H1 (cell line): ENCODE measurements around the gene CC2D2A. TPM values are rescaled to one million over a fixed set of nuclear protein-coding genes. Genes with fewer than 3 reads are reported as not detected.

Experiments used
- CTCF ChIA-PET: fragments of 300-600 bp; sonication (Branson Sonifier 250); formaldehyde crosslinking; loops from one replicate; lab custom pipeline; 2021; ENCODE audit not compliant: partially characterized antibody; lab: Charles Lee
- POLR2A ChIA-PET: fragments of 300-600 bp; sonication (Branson Sonifier 250); formaldehyde crosslinking; loops from one replicate; lab custom pipeline; 2021; ENCODE audit warnings: inconsistent platforms; ENCODE audit not compliant: partially characterized antibody; lab: Charles Lee
- DNase-seq, 2 experiments: peaks; one replicate each; pipeline versions ENCODE4 v3.0.0 to v3.0.0-alpha.2; 2010 to 2022; ENCODE audit warnings: low spot score in 2 of 2, low read depth in 1 of 2, mixed read lengths in 1 of 2
- FAIRE-seq: peaks from 2 replicates; lab custom pipeline; 2011; peaks lifted over from hg19 to GRCh38; lab: Jason Lieb, UNC
- H2AFZ ChIP-seq: 2 replicates; pipeline ENCODE4 v1.8.1; 2012; ENCODE audit warnings: low read length, inconsistent platforms
- H2AK5ac ChIP-seq: 2 replicates; pipeline ENCODE4 v1.6.1; 2013; ENCODE audit warnings: low read depth, low read length
- H2BK120ac ChIP-seq: replicated peaks from 2 replicates; pipeline ENCODE3; 2013; ENCODE audit warnings: low read depth, low read length, inconsistent platforms
- H2BK12ac ChIP-seq: 2 replicates; pipeline ENCODE4 v1.6.1; 2013; ENCODE audit warnings: low read depth, low read length
- H2BK15ac ChIP-seq: 2 replicates; pipeline ENCODE4 v1.6.1; 2013; ENCODE audit warnings: low read length
- H2BK20ac ChIP-seq: 2 replicates; pipeline ENCODE4 v1.6.1; 2013; ENCODE audit warnings: low read length
- H2BK5ac ChIP-seq: 2 replicates; pipeline ENCODE4 v1.6.1; 2013; ENCODE audit warnings: low read depth, low read length
- H3K14ac ChIP-seq: 2 replicates; pipeline ENCODE4 v1.6.1; 2013; ENCODE audit warnings: inconsistent platforms; ENCODE audit not compliant: insufficient read length
- H3K18ac ChIP-seq: 2 replicates; pipeline ENCODE4 v1.6.1; 2013; ENCODE audit warnings: low read length; ENCODE audit errors: extremely low read depth
- H3K23ac ChIP-seq: 2 replicates; pipeline ENCODE4 v1.6.1; 2013; ENCODE audit warnings: inconsistent platforms; ENCODE audit not compliant: insufficient read length
- H3K23me2 ChIP-seq: 2 replicates; pipeline ENCODE4 v1.6.1; 2013; ENCODE audit warnings: low read depth, low read length
- H3K27ac ChIP-seq: 2 replicates; pipeline ENCODE4 v1.6.1; 2011; ENCODE audit warnings: low read depth, low read length, inconsistent platforms
- H3K27me3 ChIP-seq, 4 experiments: replicated peaks in 1 of 4; 1 replicate in 1 of 4; 2 replicates in 3 of 4; pipeline versions ENCODE4 v1.6.1 to v1.8.1; 2011 to 2013; ENCODE audit warnings: low read length in 3 of 4, mild to moderate bottlenecking in 3 of 4, inconsistent platforms in 2 of 4, mixed read lengths in 2 of 4, moderate library complexity in 1 of 4; ENCODE audit not compliant: control insufficient read depth in 3 of 4, insufficient read depth in 3 of 4; ENCODE audit errors: extremely low read depth in 1 of 4
- H3K36me3 ChIP-seq, 4 experiments: 2 replicates each; pipeline versions ENCODE4 v1.6.1 to v1.8.1; 2011 to 2013; ENCODE audit warnings: mild to moderate bottlenecking in 4 of 4, low read length in 3 of 4, moderate library complexity in 2 of 4, control low read depth in 1 of 4, inconsistent platforms in 1 of 4; ENCODE audit not compliant: insufficient read depth in 4 of 4, control insufficient read depth in 2 of 4
- H3K4ac ChIP-seq: replicated peaks from 2 replicates; pipeline ENCODE3; 2013; ENCODE audit warnings: low read length, low read depth, mixed read lengths, inconsistent platforms; ENCODE audit not compliant: insufficient read length
- H3K4me1 ChIP-seq, 4 experiments: replicated peaks in 1 of 4; 1 replicate in 1 of 4; 2 replicates in 3 of 4; pipeline versions ENCODE4 v1.6.1 to v1.8.1; 2011 to 2013; ENCODE audit warnings: low read length in 3 of 4, inconsistent platforms in 2 of 4, mixed read lengths in 1 of 4; ENCODE audit not compliant: insufficient read depth in 4 of 4, control insufficient read depth in 3 of 4
- H3K4me2 ChIP-seq, 2 experiments: 2 replicates each; pipeline versions ENCODE4 v1.6.1 to v1.8.1; 2011 to 2013; ENCODE audit warnings: low read depth in 2 of 2, low read length in 2 of 2, control low read depth in 1 of 2, inconsistent platforms in 1 of 2, mild to moderate bottlenecking in 1 of 2; ENCODE audit not compliant: insufficient read depth in 1 of 2
- H3K4me3 ChIP-seq, 4 experiments: fragments of 200-600, 300-600 bp in 1 of 4; sonication (generic), shearing (Covaris generic), sonication (Bioruptor Twin) in 1 of 4; 2 replicates each; pipeline versions ENCODE4 v1.5.1 to v1.8.1; 2011 to 2016; ENCODE audit warnings: low read length in 4 of 4, low read depth in 3 of 4, control low read depth in 2 of 4, inconsistent platforms in 2 of 4, mild to moderate bottlenecking in 2 of 4, mixed read lengths in 1 of 4, moderate library complexity in 1 of 4; ENCODE audit not compliant: insufficient read depth in 2 of 4; ENCODE audit errors: extremely low read depth in 1 of 4
- H3K56ac ChIP-seq: replicated peaks from 2 replicates; pipeline ENCODE3; 2013; ENCODE audit warnings: low read depth, mild to moderate bottlenecking, mixed read lengths, low read length, inconsistent platforms; ENCODE audit not compliant: insufficient read length
- H3K79me1 ChIP-seq: 2 replicates; pipeline ENCODE4 v1.6.1; 2013; ENCODE audit warnings: low read depth, low read length, control low read depth
- H3K79me2 ChIP-seq, 2 experiments: 2 replicates each; pipeline versions ENCODE4 v1.6.1 to v1.8.1; 2012 to 2013; ENCODE audit warnings: low read length in 2 of 2, mild to moderate bottlenecking in 2 of 2, inconsistent platforms in 1 of 2; ENCODE audit not compliant: insufficient read depth in 2 of 2, control insufficient read depth in 1 of 2
- H3K9ac ChIP-seq, 4 experiments: replicated peaks in 1 of 4; 1 replicate in 1 of 4; 2 replicates in 3 of 4; pipeline versions ENCODE4 v1.6.1 to v1.8.1; 2011 to 2013; ENCODE audit warnings: low read depth in 3 of 4, low read length in 3 of 4, control low read depth in 2 of 4, mild to moderate bottlenecking in 2 of 4, moderate library complexity in 2 of 4, inconsistent platforms in 1 of 4; ENCODE audit errors: extremely low read depth in 1 of 4
- H3K9me3 ChIP-seq, 2 experiments: 2 replicates each; pipeline versions ENCODE4 v1.6.1 to v1.8.1; 2012 to 2013; ENCODE audit warnings: mild to moderate bottlenecking in 2 of 2, moderate library complexity in 2 of 2, control low read depth in 1 of 2, inconsistent platforms in 1 of 2, low read depth in 1 of 2, low read length in 1 of 2, mixed read lengths in 1 of 2; ENCODE audit not compliant: insufficient read depth in 2 of 2
- H4K20me1 ChIP-seq, 2 experiments: replicated peaks in 1 of 2; 2 replicates each; pipeline versions ENCODE3 to v1.8.1; 2011 to 2013; ENCODE audit warnings: inconsistent platforms in 2 of 2, low read length in 2 of 2, mild to moderate bottlenecking in 1 of 2; ENCODE audit not compliant: insufficient read depth in 2 of 2, control insufficient read depth in 1 of 2
- H4K5ac ChIP-seq: 2 replicates; pipeline ENCODE4 v1.6.1; 2013; ENCODE audit warnings: low read length, low read depth, mixed read lengths, inconsistent platforms; ENCODE audit not compliant: insufficient read length
- H4K8ac ChIP-seq: 2 replicates; pipeline ENCODE4 v1.8.0; 2013; ENCODE audit warnings: mild to moderate bottlenecking, moderate library complexity, low read length, inconsistent platforms; ENCODE audit not compliant: insufficient read depth; ENCODE audit errors: extremely low read depth
- H4K91ac ChIP-seq: replicated peaks from 2 replicates; pipeline ENCODE3; 2013; ENCODE audit warnings: low read length, mixed read lengths, inconsistent platforms; ENCODE audit not compliant: insufficient read length
- CEBPB ChIP-seq: IDR thresholded peaks from 2 replicates; pipeline ENCODE4 v1.6.1; 2012; ENCODE audit warnings: low read depth, low read length
- CHD2 ChIP-seq: IDR thresholded peaks from 2 replicates; pipeline ENCODE4 v1.6.1; 2012; ENCODE audit warnings: low read length, improper control_type of control experiment
- FOSL1 ChIP-seq: IDR thresholded peaks from 2 replicates; pipeline ENCODE4 v1.6.1; 2011; ENCODE audit warnings: mild to moderate bottlenecking, low read depth, low read length, moderate library complexity; ENCODE audit not compliant: insufficient read depth
- GABPA ChIP-seq: IDR thresholded peaks from 2 replicates; pipeline ENCODE4 v1.6.1; 2011; ENCODE audit warnings: mild to moderate bottlenecking, low read length, moderate library complexity, borderline replicate concordance; ENCODE audit not compliant: insufficient read depth
- POU5F1 ChIP-seq: IDR thresholded peaks from 2 replicates; pipeline ENCODE4 v1.6.1; 2011; ENCODE audit warnings: low read depth, mild to moderate bottlenecking, low read length, moderate library complexity
- RXRA ChIP-seq: IDR thresholded peaks from 2 replicates; pipeline ENCODE4 v1.6.1; 2011; ENCODE audit warnings: low read depth, mild to moderate bottlenecking, low read length, moderate library complexity; ENCODE audit not compliant: insufficient read depth
- SIX5 ChIP-seq: IDR thresholded peaks from 2 replicates; pipeline ENCODE4 v1.6.1; 2011; ENCODE audit warnings: mild to moderate bottlenecking, low read depth, low read length
- TAF1 ChIP-seq: IDR thresholded peaks from 2 replicates; pipeline ENCODE4 v1.6.1; 2011; ENCODE audit warnings: mild to moderate bottlenecking, low read depth, low read length
- YY1 ChIP-seq: IDR thresholded peaks from 2 replicates; pipeline ENCODE4 v1.6.1; 2011; ENCODE audit warnings: low read depth, mild to moderate bottlenecking, low read length
- WGBS, 2 experiments: shearing (Covaris generic) in 1 of 2; methylation state at CpG; one replicate each; pipeline versions ENCODE4 v1.1.6 to v1.1.7; 2013 to 2015; ENCODE audit warnings: low lambda C conversion rate in 2 of 2, mixed read lengths in 2 of 2, inconsistent platforms in 1 of 2, low coverage in 1 of 2, missing lambda C conversion rate in 1 of 2; ENCODE audit not compliant: insufficient replicate concordance in 2 of 2, insufficient coverage in 1 of 2, insufficient read length in 1 of 2; ENCODE audit errors: extremely low coverage in 1 of 2, missing lambda C conversion rate in 1 of 2; 5-methylcytosine and 5-hydroxymethylcytosine counted together
- polyA plus RNA-seq, 7 experiments: library from polyadenylated mRNA; depleted of rRNA in 3 of 7; stranded (reverse) in 5 of 7; unstranded in 2 of 7; fragments of >200 nt in 5 of 7; fragments of 200-250 nt in 2 of 7; gene quantifications; 1 replicate in 5 of 7; 2 replicates in 1 of 7; 4 replicates in 1 of 7; pipeline versions ENCODE4 v1.2.1 to v1.2.3, GENCODE V29; 2011 to 2013; ENCODE audit warnings: missing spikeins in 2 of 7, mixed read lengths in 2 of 7
- total RNA-seq: library from RNA; stranded (reverse); fragmentation: NEBNext Ultra II Directional; extraction: Animal tissue kit (Norgen Biotek cat#: 25700); gene quantifications from 2 replicates; pipeline ENCODE4 v1.2.1, GENCODE V29; 2021
- TF ChIP-seq, protein P1 (sequence below): IDR thresholded peaks from 2 replicates; pipeline ENCODE4 v1.6.1; 2012; ENCODE audit warnings: low read length, inconsistent platforms

The CC2D2A gene
- total and polyA plus RNA-seq, 2 of the 8 experiments (the other 6 are each of a cell fraction or from before 2014, with no cell fraction given), result 11.0 to 12.2 TPM

DNA sequence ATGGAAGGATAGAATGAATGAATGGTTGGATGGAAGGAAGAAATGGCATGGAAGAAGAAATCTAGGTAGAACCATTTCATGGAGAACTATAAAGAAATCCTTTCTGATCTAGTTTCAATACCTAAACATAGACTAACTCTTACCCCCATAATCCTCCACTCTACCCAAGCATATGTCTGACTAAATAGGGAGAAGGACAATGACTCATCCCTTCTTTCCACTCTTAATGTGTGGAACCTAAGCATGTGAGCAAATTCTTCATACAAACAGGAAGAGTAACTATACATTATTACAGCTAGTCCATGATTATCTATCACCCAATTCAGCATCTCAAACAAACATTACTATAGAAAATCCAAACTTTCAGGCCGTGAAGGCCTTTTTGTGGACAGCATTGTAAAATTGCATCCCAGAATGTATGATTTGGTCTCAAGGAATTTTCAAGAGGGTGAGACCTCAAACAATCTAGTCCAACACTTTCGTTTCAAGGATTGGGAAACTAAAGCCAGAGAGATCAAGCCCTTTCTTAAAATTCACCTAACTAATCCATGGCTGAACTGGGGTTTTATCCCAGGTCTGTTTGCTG is 30.6 kb upstream of the CC2D2A start:
- TF ChIP-seq GABPA (no peak), TAF1 (no peak), SIX5 (no peak), FOSL1 (no peak), CHD2 (no peak), CEBPB (no peak), YY1 (no peak), POU5F1 (no peak), RXRA (no peak)
- TF ChIP-seq, protein P1, sequence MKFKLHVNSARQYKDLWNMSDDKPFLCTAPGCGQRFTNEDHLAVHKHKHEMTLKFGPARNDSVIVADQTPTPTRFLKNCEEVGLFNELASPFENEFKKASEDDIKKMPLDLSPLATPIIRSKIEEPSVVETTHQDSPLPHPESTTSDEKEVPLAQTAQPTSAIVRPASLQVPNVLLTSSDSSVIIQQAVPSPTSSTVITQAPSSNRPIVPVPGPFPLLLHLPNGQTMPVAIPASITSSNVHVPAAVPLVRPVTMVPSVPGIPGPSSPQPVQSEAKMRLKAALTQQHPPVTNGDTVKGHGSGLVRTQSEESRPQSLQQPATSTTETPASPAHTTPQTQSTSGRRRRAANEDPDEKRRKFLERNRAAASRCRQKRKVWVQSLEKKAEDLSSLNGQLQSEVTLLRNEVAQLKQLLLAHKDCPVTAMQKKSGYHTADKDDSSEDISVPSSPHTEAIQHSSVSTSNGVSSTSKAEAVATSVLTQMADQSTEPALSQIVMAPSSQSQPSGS, result no peak
- Histone ChIP-seq H3K14ac (no peak overlapping the region), H3K4me1 (no peaks in the 10 kb centered on the region), H2BK15ac (no peak overlapping the region), H4K91ac (no peak overlapping the region), H3K23ac (no peak overlapping the region), H2BK5ac (no peak overlapping the region), H3K4me2 (no peak overlapping the region), H3K9me3 (no peaks in the 10 kb centered on the region; a peak in 1 of 4 replicates), H3K4ac (no peak overlapping the region), H2BK12ac (no peak overlapping the region), H3K36me3 (no peaks in the 10 kb centered on the region), H4K5ac (no peak overlapping the region), H3K27ac (no peak overlapping the region), H3K27me3 (no peaks in the 10 kb centered on the region), H2AFZ (no peak overlapping the region), H3K56ac (no peak overlapping the region), H3K9ac (no peak overlapping the region), H3K79me1 (no peaks in the 10 kb centered on the region), H3K4me3 (no peak overlapping the region), H2AK5ac (no peak overlapping the region), H3K23me2 (no peaks in the 10 kb centered on the region), H4K20me1 (no peaks in the 10 kb centered on the region), H3K79me2 (no peaks in the 10 kb centered on the region), H4K8ac (no peak overlapping the region), H2BK120ac (no peak overlapping the region), H2BK20ac (no peak overlapping the region), H3K18ac (no peak overlapping the region)
- no peak for DNase-seq
- FAIRE-seq, result no peak
- POLR2A ChIA-PET, result no interaction called here
- CTCF ChIA-PET, result no interaction called here
- WGBS, 2 experiments, result 76% methylated on average over 2 of the region's 2 CpGs; no CpG with 5 or more reads in 1 of the 2 experiments
